ENCODE results near the gene HACD2. TPM values are rescaled to one million over a fixed set of nuclear protein-coding genes. Genes with fewer than 3 reads are reported as not detected.

HACD2 gene
- total and polyA plus RNA-seq, 7 donors = 3.7 to 7.9 (median 5.7) TPM

DNA sequence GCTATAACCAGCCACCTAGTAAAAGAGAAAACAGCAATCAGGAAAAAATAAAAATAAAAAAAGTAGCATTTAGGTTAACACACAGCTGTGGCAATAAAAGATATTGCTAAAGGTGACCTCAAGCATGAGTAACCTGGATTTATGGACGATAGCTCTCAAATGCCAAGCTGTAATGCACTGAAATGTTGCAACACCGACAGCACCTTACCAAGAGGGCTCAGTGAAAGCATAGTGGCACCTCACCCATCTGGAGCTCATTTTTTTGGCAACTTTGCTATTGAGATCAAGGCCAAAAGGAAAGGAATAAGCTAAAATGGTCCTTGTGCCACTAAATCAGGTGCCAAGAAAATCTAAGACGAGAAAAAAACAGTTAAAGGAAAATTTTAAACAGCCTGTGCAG, 2.5 kb downstream of the HACD2 start:
- intact Hi-C loops (cut with DNase I) = no loop called here
- DNase-seq (no peak), ATAC-seq (no peak)
- Histone ChIP-seq H3K36me3 (ENCODE audit: insufficient read depth in 1 of 2, low read depth in 1 of 2) (peaks cover 0 to 39% of the 10 kb centered on the region in 2 donors), H3K4me3 (no peak overlapping the region), H3K9me3 (no peaks in the 10 kb centered on the region), H3K4me1 (peaks cover 17% of the 10 kb centered on the region), H3K27ac (no peak overlapping the region), H3K27me3 (ENCODE audit: insufficient read depth in 3 of 3, low read length in 2 of 3) (no peaks in the 10 kb centered on the region)
- TF ChIP-seq, protein P1, sequence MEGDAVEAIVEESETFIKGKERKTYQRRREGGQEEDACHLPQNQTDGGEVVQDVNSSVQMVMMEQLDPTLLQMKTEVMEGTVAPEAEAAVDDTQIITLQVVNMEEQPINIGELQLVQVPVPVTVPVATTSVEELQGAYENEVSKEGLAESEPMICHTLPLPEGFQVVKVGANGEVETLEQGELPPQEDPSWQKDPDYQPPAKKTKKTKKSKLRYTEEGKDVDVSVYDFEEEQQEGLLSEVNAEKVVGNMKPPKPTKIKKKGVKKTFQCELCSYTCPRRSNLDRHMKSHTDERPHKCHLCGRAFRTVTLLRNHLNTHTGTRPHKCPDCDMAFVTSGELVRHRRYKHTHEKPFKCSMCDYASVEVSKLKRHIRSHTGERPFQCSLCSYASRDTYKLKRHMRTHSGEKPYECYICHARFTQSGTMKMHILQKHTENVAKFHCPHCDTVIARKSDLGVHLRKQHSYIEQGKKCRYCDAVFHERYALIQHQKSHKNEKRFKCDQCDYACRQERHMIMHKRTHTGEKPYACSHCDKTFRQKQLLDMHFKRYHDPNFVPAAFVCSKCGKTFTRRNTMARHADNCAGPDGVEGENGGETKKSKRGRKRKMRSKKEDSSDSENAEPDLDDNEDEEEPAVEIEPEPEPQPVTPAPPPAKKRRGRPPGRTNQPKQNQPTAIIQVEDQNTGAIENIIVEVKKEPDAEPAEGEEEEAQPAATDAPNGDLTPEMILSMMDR (IDR thresholded peaks at IDR 0.05) = no peak
- 73 to 93% (median 78%) methylated on average over 3 of the region's 3 CpGs for WGBS, 3 donors

- Histone ChIP-seq H3K4me3 (no peak overlapping the region), H3K27ac (no peak overlapping the region), H3K27me3 (ENCODE audit: insufficient read depth in 3 of 3, low read length in 2 of 3) (no peaks in the 10 kb centered on the region), H3K36me3 (ENCODE audit: insufficient read depth in 1 of 2, low read depth in 1 of 2) (peaks cover 0 to 36% of the 10 kb centered on the region in 2 donors), H3K4me1 (no peaks in the 10 kb centered on the region), H3K9me3 (no peaks in the 10 kb centered on the region)
- intact Hi-C loops (cut with DNase I) = no loop called here
- TF ChIP-seq, protein P1 (IDR thresholded peaks at IDR 0.05) = no peak
- whole genome bisulfite sequencing, 3 donors = 79 to 94% (median 90%) methylated on average over 3 of the region's 3 CpGs
- DNase-seq (no peak), ATAC-seq (no peak)
Observed at GRCh38 chr3:123576122-123576521, 8.7 kb downstream of the HACD2 start.

- H3K36me3 ChIP-seq (ENCODE audit: insufficient read depth in 1 of 2, low read depth in 1 of 2) = peaks cover 0 to 12% of the 10 kb centered on the region in 2 donors
- H3K9me3 ChIP-seq = no peaks in the 10 kb centered on the region
- intact Hi-C loops (cut with DNase I) = no loop called here
- H3K4me1 ChIP-seq = no peaks in the 10 kb centered on the region
- no peak overlapping the region for H3K27ac ChIP-seq
- H3K27me3 ChIP-seq (ENCODE audit: insufficient read depth in 3 of 3, low read length in 2 of 3) = no peaks in the 10 kb centered on the region
- ATAC-seq (no peak), DNase-seq (no peak)
- WGBS, 3 donors = 78 to 98% (median 96%) methylated on average over 2 of the region's 2 CpGs
- H3K4me3 ChIP-seq = no peak overlapping the region
- TF ChIP-seq, protein P1 (IDR thresholded peaks at IDR 0.05) = no peak
Observed at GRCh38 chr3:123571973-123572365, 12.9 kb downstream of the HACD2 start.

- intact Hi-C loops (cut with DNase I) = no loop called here
- WGBS, 3 donors = 71 to 81% (median 78%) methylated on average over 4 of the region's 4 CpGs
- H3K27me3 ChIP-seq (ENCODE audit: insufficient read depth in 3 of 3, low read length in 2 of 3) = no peaks in the 10 kb centered on the region
- no peak overlapping the region for H3K27ac ChIP-seq
- DNase-seq (no peak), ATAC-seq (no peak)
- peaks cover 0 to 12% of the 10 kb centered on the region in 2 donors for H3K36me3 ChIP-seq (ENCODE audit: insufficient read depth in 1 of 2, low read depth in 1 of 2)
- H3K4me3 ChIP-seq = no peak overlapping the region
- H3K4me1 ChIP-seq = no peaks in the 10 kb centered on the region
- TF ChIP-seq, protein P1 (IDR thresholded peaks at IDR 0.05) = no peak
- no peaks in the 10 kb centered on the region for H3K9me3 ChIP-seq
Observed at GRCh38 chr3:123571264-123571972, 13.4 kb downstream of the HACD2 start.

DNA sequence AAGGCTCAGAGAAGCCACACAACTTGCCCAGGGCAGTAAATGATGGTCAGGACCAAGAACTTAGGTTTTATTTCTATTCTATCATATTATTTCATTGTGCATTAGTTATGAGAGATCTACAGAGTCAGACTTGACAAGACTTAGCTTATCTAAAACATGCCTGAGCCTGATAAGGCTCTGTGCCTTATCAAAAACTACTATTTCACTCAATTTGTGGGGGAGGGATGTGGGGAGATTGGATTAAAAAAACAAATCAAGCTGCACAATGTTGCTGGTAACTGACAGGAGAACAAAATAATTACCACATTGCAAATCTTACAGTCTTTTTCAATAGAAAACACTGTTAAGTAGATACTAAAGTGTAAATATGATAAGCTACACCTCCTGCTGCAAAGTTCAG, 16.0 kb downstream of the HACD2 start:
- Histone ChIP-seq H3K36me3 (ENCODE audit: insufficient read depth in 1 of 2, low read depth in 1 of 2) (peaks cover 0 to 15% of the 10 kb centered on the region in 2 donors), H3K9me3 (no peaks in the 10 kb centered on the region), H3K27ac (no peak overlapping the region), H3K27me3 (ENCODE audit: insufficient read depth in 3 of 3, low read length in 2 of 3) (no peaks in the 10 kb centered on the region), H3K4me3 (no peak overlapping the region), H3K4me1 (no peaks in the 10 kb centered on the region)
- intact Hi-C loops (cut with DNase I) = no loop called here
- TF ChIP-seq, protein P1 (IDR thresholded peaks at IDR 0.05) = no peak
- no peak for ATAC-seq
- no peak for DNase-seq

All from psoas muscle (tissue), 8 donors.